GM19372 (cell line): ENCODE results near the gene DPYD.

Source experiments
- ATAC-seq: cut with Tn5 transposase; IDR thresholded peaks from one replicate; pipeline ENCODE4 v1.9.1; 2021; ENCODE audit warnings: mild to moderate bottlenecking, low read depth, moderate library complexity; ENCODE audit not compliant: unreplicated experiment

The DPYD gene

GRCh38 chr1:97632776-97633175 is 288.1 kb downstream of the DPYD start:
- ATAC-seq = no peak

GRCh38 chr1:97632075-97632474 is 288.8 kb downstream of the DPYD start:
- ATAC-seq = no peak

DNA sequence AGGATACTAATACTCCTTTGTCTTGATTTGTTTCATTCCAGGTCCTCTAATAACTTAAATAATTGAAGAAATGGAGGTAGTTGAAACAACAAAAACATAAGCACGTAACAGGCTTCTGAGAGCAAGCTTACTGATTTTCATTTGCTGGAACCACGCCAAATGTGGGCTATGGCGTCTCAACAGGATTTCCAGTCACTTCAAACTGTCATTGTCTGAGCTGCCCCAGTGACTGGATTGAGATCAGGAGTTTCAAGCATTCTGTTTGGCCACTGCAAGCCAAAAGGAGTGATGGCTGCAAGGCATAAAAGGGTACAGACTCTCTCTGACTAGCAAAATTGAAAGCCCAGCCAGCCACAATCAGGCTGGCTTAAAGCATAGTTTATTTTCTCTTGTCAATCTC is 289.9 kb downstream of the DPYD start:
- ATAC-seq = no peak

DNA sequence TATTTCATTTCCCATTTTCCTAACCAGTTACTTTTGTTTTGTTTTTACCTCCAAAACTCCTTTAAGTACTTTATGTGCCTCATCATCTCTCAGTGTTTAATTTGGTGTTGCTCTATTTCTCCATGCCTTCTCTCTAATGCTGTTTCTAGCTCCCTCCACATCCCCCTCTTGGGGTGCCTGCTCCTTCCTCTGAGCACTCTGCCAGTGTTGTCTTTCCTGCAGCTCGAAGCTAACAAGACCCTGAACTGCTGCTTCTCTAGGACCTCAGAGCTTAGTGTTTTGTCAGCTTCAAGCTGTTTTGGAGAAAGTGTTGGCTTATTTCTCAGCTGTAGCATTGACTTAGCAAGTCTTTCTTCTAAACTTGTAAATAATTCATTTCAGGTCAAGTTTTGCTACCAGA is 290.6 kb downstream of the DPYD start:
- ATAC-seq = no peak

DNA sequence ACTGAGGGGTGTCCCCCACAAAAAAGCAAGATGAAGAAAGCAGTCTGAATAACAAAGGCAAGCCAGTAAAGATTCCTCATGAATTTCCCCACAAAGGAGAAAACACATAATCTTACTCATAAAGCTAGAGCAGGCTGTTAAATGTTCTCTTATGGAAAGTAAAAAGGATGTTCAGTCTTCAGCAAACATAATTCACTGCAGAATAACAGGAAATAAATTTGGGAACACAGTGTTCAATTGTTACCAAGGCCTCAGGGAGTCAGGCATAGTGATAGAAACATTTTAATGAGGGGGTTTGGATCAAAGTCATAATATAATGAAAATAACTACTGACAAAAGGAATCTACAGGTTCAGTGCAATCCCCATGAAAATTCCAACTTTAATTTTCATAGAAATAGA is 297.6 kb downstream of the DPYD start:
- ATAC-seq = no peak

DNA sequence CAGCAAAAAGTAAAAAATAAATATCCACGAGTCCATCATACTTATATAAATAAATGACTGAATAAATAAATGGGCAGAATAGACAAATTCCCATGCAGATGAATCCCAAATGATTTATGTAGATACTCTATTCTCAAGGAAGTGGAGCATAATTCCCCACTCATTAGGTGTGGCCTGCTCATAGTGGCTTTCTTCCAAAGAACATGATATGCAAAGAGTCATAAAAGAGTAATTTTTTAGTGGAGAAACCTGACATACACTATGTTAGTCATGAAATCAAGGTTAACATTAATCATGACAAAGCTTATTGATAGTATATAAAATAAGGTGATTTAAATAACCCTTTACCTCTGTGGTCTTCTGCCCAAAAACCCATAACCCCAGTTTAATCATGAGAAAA is 298.9 kb downstream of the DPYD start:
- ATAC-seq = no peak

DNA sequence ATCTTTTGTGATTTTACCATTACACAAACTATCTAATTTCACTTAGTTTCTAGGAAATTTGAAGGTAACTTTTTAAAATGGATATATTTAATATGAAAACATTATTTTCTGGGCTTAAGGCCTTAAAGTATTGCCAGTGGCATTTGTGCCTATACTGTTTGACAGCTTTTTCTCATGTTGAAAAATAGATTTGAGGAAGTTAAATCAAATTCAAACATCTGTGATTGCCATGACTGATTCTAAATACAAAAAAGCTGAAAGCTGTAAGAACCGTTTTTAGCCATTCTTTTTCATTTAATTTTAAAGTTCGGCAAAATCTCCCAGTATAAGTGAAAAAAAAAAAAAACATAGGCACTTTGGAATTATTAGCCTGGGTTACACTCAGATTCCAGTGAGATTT is 301.1 kb downstream of the DPYD start:
- no peak for ATAC-seq

DNA sequence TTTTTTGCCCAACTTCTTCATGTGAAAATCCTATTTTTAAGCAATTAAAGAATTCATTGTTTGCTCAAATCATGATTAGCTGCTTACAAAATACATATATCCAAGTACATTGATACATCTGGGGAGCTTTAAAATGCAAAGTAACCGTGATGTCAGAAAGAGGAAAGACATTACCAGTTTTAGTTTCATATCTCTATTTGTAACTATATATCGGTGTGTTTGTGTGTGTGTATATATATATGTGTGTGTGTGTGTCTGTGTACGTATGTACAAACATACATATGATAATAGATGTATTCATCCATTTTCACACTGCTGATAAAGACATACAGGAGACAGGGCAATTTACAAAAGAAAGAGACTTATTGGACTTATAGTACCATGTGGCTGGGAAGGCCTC is 310.1 kb downstream of the DPYD start:
- no peak for ATAC-seq

DNA sequence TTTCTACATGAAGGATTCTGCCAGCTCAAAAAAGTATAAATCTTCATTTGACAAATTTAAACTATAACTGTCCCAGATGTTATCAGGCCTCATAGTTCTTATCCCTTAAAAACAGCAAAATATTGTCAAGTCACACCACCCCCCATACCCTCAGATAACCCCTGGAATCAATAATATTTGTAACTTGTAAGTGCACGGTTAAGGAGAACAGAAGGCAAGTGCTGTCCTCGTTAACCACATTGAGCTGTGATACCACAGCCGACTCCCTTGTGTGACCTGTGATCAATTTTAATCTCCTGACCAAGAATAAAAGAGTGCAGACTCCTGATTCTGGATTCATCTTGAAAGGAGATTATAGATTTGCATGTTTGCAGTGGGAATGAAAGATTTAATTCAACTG is 310.7 kb downstream of the DPYD start:
- no peak for ATAC-seq

GRCh38 chr1:97608272-97608671 is 312.6 kb downstream of the DPYD start:
- ATAC-seq = no peak

DNA sequence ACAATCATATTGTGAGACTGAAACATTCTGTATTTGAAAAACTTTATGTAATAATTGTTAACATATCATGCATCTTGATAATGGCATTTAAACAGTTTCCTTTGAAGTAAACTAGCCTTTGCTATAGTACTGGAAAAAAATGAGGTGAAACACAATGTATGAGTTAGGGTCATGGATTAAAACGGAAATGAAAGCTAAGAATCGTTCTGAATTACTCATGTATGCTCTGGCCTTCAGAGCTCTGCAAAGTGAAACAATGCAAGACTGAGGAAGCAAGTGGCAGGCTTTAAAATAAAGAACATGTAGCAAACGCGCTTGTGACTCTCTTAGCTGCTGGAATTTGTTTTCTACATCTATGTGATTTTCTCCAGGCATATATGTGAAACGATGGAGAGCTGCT is 317.1 kb downstream of the DPYD start:
- ATAC-seq = no peak

DNA sequence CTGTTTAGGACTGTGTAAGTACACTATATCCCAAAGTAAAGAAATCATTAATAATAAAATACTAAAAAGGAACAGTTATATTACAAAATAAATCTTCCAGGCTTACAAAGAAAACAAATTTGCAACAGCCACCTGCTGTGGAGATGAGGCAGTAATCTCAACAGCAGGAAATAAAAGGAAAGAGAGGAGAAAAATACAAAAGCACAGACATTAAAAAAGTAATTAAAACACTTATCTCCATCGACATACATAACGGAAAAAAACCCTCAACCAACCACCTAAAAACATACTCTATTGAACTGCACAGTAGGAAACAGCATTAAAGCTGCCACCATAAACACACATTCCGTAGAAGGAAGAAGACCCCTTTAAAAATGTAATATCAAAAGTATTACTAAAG is 317.6 kb downstream of the DPYD start:
- no peak for ATAC-seq

DNA sequence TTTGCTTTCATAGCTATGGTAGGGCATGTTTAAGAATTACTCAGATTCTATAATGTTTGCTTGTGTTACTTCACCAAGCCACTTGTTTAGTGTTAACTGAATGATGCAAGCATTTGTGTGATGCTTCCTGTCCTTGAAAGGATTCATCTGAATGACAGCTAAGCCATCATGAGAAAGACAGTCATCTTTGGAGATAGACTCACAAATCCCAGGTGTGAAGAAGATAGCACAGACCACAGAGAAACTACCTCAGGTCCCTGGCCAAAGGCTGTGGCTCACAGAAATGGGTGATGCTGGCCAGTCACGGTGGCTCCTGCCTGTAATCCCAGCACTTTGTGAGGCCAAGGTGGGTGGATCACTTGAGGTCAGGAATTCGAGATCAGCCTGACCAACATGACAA is 321.4 kb downstream of the DPYD start:
- no peak for ATAC-seq

DNA sequence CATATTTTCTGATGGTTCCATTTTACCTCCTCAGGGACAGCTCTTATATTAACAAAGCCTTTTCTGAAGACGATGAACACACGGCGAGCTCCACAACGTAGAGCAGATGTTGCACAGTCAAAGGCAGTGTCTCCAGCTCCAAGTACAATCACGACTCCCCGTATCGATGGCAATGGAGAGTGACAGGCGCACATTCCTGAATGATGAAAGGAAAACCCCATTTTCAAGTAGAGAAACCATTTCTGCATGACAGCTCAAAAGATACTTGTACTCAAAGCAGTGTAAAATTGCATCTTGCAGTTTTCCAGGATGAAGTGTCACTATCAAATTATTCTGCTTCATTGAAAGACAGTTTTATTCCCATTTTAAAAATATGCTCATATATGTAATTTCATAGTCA is 327.6 kb downstream of the DPYD start:
- ATAC-seq = no peak

- no peak for ATAC-seq
Measured at GRCh38 chr1:97588772-97589171, 332.1 kb downstream of the DPYD start.

DNA sequence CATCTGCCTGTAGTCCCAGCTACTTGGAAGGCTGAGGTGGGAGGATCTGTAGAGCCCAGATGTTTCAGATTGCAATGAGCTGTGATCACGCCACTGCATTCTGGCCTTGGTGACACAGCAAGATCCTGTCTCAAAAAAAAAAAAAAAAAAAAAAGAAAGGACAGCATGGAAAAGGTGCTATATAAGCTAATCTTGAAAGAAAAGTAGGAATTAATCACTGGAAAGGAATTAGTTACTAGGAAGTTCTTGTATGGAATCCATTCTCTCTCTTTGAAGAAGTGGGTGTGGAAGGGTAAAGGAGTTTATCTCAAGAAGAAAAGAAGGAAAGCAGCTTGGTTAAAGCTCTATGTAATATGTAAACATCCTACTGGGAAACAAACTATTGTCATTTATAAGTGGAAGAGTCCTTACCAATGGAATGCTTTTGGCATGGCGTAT is 339.2 kb downstream of the DPYD start:
- no peak for ATAC-seq

- ATAC-seq = no peak
Measured at GRCh38 chr1:97577613-97578012, 343.2 kb downstream of the DPYD start.

DNA sequence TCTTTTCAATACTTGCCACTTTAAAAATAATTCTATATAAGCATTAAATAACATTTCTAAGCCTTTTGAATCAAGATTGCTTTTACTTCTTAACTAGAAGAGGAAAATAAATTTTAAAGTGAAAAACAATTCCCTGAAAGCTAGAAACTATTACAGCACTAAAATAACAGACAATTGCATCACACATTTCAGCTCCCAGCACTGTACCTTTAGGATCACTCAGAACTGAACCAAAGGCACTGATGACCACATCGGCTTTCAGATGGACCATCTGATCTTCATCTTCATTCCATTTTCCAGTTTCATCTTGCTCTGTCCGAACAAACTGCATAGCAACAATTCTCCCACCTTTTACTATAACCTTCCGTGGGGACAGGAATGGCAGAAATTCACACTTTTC is 347.3 kb downstream of the DPYD start:
- no peak for ATAC-seq

DNA sequence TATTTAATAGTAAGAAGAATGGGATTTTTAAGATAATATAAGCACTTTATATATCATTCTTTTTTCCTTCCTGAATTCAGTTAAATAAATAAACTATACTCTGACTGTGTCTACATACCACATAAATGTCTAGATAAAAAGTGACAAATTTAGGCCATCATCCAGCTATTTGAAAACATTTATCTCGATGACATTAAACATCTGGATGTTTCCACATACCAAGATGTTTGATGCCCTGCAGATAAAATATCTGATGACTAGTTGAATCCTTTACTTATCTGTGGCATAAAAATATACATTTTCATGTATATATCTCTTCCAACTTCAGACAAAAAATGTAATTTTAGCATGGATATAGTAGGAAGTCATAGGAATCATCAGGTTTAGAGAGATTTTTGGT is 348.3 kb downstream of the DPYD start:
- no peak for ATAC-seq

DNA sequence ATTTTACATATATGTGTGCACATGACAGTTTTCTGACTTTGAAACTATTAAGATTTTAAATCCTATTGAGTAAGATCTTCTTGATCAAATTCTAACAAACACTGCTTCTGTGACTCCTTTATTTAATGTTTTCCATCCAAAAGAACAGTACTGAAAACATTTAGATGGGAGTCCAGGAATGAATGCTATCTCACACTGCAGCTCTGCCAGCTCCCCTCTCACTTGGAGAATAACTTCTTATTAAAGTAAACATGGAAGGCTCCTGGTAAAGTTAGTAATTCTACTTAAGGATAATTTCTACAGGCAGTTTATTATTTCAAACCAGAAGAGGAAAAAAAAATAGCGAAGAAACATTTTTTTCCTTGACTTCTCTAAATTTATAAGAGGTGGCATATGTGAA is 349.1 kb downstream of the DPYD start:
- no peak for ATAC-seq

GRCh38 chr1:97570691-97571090 is 350.1 kb downstream of the DPYD start:
- no peak for ATAC-seq

DNA sequence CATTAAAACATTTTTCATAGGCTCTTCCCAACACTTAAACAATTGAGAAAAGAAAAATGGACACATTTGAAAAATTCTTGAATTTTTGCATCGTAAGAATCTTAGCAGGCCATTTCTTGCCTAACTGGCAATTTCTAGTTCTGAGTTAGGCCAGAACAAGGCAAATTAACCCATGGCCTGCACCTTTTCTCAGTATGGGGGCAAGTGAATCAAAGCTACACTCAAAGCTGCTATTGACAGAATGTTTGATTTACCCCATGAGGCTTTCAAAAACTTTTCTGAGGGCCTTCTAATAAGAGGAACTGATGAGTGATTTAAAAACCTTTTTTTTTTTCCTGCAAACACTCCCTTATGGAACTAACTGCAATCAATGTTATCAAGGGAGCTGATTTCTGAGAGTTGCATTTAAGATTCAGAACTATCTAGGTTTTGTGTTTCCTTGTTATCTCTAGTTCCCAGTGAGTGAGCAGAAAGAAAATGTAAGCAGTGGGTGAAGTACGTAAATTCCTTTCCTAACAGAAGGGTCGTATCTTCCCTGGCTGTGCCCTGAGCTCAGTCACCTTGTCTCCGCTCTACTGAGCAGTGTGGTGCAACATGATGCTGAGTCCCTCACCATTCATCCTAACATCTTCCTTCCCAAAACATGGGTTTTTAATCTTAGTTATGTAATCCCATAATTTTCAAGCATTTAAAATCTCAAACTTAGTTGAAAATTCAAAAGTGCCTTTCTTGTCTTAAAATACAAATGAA is 353.7 kb downstream of the DPYD start:
- ATAC-seq = no peak

DNA sequence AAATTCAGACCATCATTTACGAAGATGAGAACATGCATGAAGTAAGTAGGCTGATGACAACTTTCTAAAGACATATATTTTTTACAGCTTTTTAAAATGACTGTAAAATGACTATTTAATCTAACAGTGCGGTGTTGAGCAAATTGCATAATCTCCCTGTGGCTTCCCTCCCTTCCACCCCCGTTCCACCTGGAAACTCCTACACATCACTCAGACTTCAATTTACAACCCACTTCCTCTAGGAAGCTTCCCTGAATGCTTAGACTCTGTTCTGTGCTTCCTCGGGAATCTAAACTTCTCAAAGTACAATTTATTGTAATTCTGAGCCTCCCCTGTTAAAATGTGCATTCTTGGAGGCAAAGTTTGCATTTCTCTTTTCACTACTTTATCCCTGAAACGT is 354.9 kb downstream of the DPYD start:
- ATAC-seq = no peak
